Heart left ventricle (tissue), 13 donors: ENCODE measurements around the gene P2RX1.

ENCODE experiments used
- CTCF ChIP-seq, 12 donors: fragments of 200-600 bp; sonication (generic) in 4 of 12; IDR thresholded peaks; one replicate each; pipeline versions ENCODE4 v1.5.0 to v1.8.0; 2018 to 2022; ENCODE audit warnings: antibody characterized with exemption in 12 of 12, mild to moderate bottlenecking in 5 of 12
- POLR2A ChIP-seq, 2 donors: fragments of 450-650 bp; IDR thresholded peaks; one replicate each; pipeline ENCODE4 v1.6.1; 2017; ENCODE audit warnings: antibody characterized with exemption in 2 of 2, mild to moderate bottlenecking in 2 of 2, moderate library complexity in 2 of 2
- donor health status: ischemic (EF 13 %, LVEDD 7.1; RV severe dilation, severe dysfunction).
- donor health status: DM: no; HTN: yes; CAD: no.
- donor health status: DM: no; HTN: no; CAD: no.
- donor health status: ischemic (EF 25% LVEDD 6.9; RV normal size, moderate dysfunction).
- donor health status: ischemic (EF 25% LVEDD 5.7; RV mildly dilated, moderate dysfunction).
- donor health status: ischemic (EF 35%, LVEDD 5.7; RV mildly dilated, moderate dysfunction).
- donor health status: nonischemic (EF 11% LVEDD 7.7; RV severe dilation, severe dysfunction).
- donor health status: DM: yes; HTN: yes; CAD: no.
- donor health status: PGD.
- donor health status: ischemic (EF 29% LVEDD 5.4; RV normal size, mild dysfunction).
- donor health status: nonischemic (EF 23%, LVEDD 6.1; RV moderate dilation, normal function).

- TF ChIP-seq CTCF (IDR thresholded peaks at IDR 0.05) (no peak), POLR2A (IDR thresholded peaks at IDR 0.05) (no peak)
These were observed 24.9 kb upstream of the P2RX1 start for GRCh38 chr17:3940965-3941698.
